GM21619 (cell line): ENCODE results near the gene OR11H12.
"Not testable (repeated sequence)": the region's sequence is repeated elsewhere in the genome, so short reads cannot be mapped to it uniquely, and the experiment has no call there.

Source experiments
- ATAC-seq: cut with Tn5 transposase; IDR thresholded peaks from one replicate; pipeline ENCODE4 v1.9.1; 2021; ENCODE audit not compliant: unreplicated experiment

OR11H12 gene, protein sequence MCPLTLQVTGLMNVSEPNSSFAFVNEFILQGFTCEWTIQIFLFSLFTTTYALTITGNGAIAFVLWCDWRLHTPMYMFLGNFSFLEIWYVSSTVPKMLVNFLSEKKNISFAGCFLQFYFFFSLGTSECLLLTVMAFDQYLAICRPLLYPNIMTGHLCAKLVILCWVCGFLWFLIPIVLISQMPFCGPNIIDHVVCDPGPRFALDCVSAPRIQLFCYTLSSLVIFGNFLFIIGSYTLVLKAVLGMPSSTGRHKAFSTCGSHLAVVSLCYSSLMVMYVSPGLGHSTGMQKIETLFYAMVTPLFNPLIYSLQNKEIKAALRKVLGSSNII

DNA sequence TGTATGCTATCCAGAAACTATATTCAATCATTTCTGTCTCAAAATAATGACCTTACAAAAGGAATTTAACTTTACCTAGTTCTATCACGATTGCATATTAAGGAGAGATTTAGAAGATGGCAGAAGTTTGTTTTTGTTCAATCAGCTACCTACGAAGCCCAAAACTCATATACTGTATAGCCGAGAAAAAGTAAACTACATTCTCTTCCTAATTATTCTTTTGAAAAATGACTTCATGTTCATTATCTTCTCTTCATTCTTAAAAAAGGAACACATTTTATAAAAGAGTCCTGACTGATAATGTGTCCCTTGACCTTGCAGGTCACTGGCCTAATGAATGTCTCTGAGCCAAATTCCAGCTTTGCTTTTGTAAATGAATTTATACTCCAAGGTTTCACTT lies at the start of gene OR11H12:
OR11H12 (plus strand) TSS at position 301 of the 400 bp plus-strand sequence; CDS start at position 301, 0 bp downstream.
- ATAC-seq = not testable (repeated sequence)

DNA sequence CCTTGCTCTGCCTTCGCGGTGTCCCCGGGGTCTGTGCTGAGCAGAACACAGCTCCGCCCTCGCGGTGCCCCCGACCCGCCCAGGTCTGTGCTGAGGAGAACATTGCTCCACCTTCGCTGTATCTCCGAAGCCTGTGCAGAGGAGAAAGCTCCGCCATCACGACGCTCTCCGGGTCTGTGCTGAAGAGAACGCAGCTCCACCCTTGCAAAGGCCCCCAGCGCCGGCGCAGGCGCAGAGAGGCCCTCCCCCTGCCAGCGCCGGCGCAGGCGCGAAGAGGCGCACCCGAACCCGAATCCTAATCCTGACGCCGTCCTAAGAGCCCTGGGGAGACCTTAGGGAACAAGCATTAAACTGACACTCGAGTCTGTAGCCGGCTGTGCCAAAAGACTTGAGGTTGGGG lies 18.0 kb upstream of the OR11H12 start:
- ATAC-seq = not testable (repeated sequence)

DNA sequence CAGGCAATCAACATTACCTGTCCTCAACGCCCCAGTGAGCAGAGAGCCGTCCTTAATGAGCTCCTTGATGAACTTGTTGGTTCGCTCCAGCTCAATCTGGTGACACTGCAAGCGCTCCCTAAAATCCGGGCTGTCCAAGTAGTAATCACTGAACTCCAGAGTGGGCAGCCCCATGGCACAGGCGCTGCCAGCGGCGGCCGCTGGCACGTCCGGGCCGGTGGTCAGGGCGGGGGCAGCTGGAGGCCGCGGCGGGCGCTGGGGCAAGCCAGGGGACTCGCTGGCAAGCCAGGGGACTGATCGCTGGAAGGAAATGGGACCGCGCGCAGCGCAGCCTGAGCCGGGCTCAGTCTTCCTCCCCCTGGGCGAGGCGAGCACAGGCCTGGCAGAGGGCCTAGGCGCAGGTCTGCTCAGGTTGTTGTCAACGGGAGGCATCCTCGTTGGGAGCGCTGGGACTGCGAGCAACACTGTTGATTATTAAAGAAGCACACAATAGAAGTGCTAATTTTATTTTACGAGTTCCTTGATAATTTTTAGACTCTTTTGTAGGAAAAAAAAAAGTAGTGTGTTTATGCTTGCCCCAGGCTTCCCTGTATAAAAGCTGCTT lies 25.8 kb downstream of the OR11H12 start:
- ATAC-seq = not testable (repeated sequence)

DNA sequence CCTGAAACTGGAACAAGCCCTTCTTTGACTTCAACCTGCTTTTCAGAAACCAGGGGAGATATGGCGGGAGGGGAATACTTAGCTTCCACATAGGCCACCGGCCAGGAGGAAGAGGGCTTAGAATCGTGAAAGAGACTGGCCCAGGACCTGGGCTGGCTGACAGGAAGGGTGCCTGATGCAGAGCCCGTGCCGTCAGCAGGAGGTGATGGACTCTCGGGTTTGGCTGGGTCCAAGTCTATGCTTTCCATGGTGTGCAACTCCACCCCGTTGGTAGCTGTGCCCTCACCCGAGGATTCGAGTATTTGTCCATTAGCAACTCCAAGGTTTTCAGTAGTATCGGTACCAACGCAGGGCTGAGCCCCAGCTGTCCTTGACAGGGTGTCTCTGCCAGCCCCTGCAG lies 35.1 kb downstream of the OR11H12 start:
- ATAC-seq = not testable (repeated sequence)

DNA sequence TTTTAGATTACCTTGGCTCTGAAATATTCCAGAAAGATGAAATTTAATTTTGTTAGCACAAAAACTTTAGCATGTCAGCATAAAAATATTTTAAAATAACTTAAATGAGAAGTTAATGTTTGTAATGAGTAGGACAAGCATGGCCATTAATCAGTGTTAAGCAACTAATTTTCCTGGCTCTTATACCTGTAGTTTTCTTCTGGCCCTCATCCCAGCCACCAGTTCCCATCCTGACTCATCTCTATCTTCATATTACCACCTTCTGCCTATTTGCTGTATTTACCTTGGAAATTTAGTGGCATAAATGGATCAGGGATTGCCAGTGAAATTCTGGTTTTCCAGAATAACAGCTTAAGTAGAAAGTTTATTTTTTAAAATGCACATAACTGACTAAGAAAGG lies 37.1 kb downstream of the OR11H12 start:
- not testable (repeated sequence) for ATAC-seq

DNA sequence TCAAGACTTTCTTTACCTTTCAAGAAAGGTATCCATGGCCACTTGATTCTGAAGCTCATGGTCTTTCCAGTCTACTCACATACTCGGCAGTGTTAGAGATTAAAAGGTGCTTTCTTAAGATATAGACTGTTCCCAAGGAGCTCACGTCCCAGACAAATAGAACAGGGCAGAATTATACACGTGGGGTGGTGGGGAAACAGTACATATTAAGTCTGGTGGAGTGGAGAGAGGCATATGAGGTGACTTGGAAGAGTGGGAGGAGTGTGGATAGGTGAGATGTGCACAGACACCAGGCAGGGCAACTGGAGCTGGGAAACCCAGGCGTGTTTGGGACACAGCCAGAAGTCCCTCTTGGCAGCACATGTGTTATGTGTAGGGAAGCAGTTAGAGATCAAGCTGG lies 37.9 kb downstream of the OR11H12 start:
- not testable (repeated sequence) for ATAC-seq

DNA sequence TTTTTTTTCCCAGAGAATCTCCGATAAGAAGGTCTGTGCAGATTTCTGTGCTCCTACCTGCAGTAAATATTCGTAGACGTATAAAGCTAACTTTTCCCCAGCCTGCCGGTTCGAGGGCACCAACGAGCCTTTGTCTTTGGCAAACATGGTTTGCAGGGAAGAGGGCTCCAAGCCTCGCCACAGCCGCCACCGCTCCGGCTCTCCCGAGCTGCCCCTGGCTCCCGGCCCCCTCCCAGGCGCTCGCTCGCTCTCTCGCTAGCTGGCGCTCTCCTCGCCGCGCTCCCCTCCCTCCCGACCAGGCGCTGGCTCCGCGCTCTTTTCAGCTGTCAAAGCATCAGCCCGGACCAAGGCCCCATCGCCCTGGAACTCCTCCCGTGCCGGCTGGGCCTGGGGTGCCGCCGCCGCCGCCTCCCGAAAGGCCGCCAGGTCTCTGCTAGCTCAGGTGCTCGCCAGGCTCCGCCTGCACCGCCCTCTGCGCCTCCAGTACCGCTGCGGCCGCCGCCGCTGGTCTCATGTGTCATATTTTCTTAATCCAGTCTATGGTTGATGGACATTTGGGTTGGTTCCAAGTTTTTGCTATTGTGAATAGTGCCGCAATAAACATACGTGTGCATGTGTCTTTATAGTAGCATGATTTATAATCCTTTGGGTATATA lies 45.3 kb downstream of the OR11H12 start:
- not testable (repeated sequence) for ATAC-seq
